OCI-LY3 (cell line): Measurements from ENCODE around the gene CMTR1.

Source experiments
- H2AFZ ChIP-seq: fragments of 200-600, 300-600 bp; shearing (Covaris generic); 2 replicates; pipeline ENCODE4 v1.6.0; 2014; ENCODE audit warnings: antibody characterized with exemption, low read depth, low read length
- H3K27ac ChIP-seq: fragments of 200-600, 300-600 bp; sonication (generic); 2 replicates; pipeline ENCODE4 v1.5.1; 2014; ENCODE audit warnings: mild to moderate bottlenecking, low read length, moderate library complexity, mixed read lengths
- H3K27me3 ChIP-seq: fragments of 200-600, 300-600 bp; sonication (generic); 2 replicates; pipeline ENCODE4 v1.6.1; 2014; ENCODE audit warnings: low read depth, low read length, mixed read lengths
- H3K36me3 ChIP-seq: fragments of 200-600, 300-600 bp; sonication (generic); replicated peaks from 2 replicates; pipeline ENCODE3; 2014; ENCODE audit warnings: low read depth, low read length, mixed read lengths
- H3K4me1 ChIP-seq: fragments of 300-600, 200-600 bp; sonication (generic); 2 replicates; pipeline ENCODE4 v1.6.1; 2014; ENCODE audit warnings: low read length, mixed read lengths
- H3K4me2 ChIP-seq: fragments of 200-600, 300-600 bp; sonication (generic); 2 replicates; pipeline ENCODE4 v1.6.1; 2014; ENCODE audit warnings: low read length, mixed read lengths
- H3K4me3 ChIP-seq: fragments of 300-600, 200-600 bp; sonication (generic); 2 replicates; pipeline ENCODE4 v1.5.1; 2014; ENCODE audit warnings: antibody characterized with exemption, mild to moderate bottlenecking, low read length, moderate library complexity
- H3K79me2 ChIP-seq: fragments of 300-600, 200-600 bp; shearing (Covaris generic); 2 replicates; pipeline ENCODE4 v1.6.1; 2014; ENCODE audit warnings: mild to moderate bottlenecking, low read length, mixed read lengths
- H3K9ac ChIP-seq: fragments of 300-600, 200-600 bp; shearing (Covaris generic); 2 replicates; pipeline ENCODE4 v1.6.0; 2014; ENCODE audit warnings: mild to moderate bottlenecking, low read length, moderate library complexity
- H3K9me3 ChIP-seq: fragments of 200-600, 300-600 bp; shearing (Covaris generic); 2 replicates; pipeline ENCODE4 v1.6.1; 2014; ENCODE audit warnings: low read length, mixed read lengths; ENCODE audit not compliant: insufficient read depth
- H4K20me1 ChIP-seq: fragments of 200-600, 300-600 bp; sonication (generic); 2 replicates; pipeline ENCODE4 v1.6.1; 2016; ENCODE audit warnings: low read length, mixed read lengths; ENCODE audit not compliant: insufficient read depth
- EZH2phosphoT487 ChIP-seq: fragments of 200-600 bp; shearing (Covaris generic); IDR thresholded peaks from 2 replicates; pipeline ENCODE4 v1.6.1; 2018; ENCODE audit warnings: antibody characterized with exemption, mixed run types, low read depth
- TF ChIP-seq, protein P1 (sequence below): fragments of 200-600, 300-600 bp; sonication (generic); IDR thresholded peaks from 2 replicates; pipeline ENCODE4 v1.5.1; 2014; ENCODE audit warnings: antibody characterized with exemption, low read length, low read depth

The CMTR1 gene

DNA sequence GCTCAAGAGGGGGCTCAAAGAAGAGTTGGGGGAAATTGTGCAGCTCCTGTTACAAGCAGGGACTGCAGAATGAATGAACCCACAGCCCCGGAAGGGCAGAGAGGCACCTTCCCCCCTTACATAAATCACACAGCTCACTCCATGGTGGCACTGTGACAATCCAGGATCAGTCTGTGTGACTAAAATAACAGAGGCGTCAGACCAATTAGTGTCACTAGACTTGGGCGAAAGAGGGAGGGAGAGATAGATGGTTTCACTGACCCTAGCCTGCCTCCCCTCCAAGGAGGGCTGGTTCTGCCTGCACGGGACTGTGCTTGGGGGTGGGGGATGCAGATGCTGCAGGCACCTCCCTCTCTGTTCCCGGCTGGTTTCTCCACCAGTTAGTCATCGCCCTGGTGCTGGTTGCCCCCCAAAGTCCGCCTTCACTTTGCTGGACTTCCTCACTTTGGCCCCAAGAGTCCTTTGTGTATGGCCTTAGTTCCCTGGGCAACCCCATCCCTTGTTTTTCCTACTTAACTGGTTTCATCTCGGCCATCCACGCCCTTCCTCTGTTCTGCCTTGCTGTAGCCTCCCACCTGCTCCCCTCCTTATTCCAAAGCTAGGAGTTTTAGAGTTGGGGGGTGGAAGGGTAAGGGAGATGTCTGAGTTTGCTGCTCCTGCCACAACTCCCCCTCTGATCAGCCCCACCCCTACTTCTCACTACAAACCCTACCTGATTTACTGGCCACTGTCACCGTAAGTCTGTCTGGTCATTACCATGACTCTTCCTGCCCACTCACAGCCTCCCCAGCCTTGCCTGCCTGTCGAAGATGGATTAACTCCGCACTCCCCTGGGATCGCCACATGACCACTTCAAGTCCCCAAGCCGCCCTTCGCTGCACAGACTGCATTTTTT is 48.9 kb downstream of the CMTR1 start:
- Histone ChIP-seq H3K4me2 (no peak overlapping the region), H3K9me3 (no peaks in the 10 kb centered on the region), H3K79me2 (no peaks in the 10 kb centered on the region), H3K4me3 (no peak overlapping the region), H3K36me3 (peaks cover 50% of the 10 kb centered on the region), H3K4me1 (no peaks in the 10 kb centered on the region), H4K20me1 (no peaks in the 10 kb centered on the region), H3K9ac (no peak overlapping the region), H3K27me3 (no peaks in the 10 kb centered on the region), H2AFZ (no peak overlapping the region), H3K27ac (no peak overlapping the region)
- no peak for TF ChIP-seq EZH2phosphoT487
- TF ChIP-seq, protein P1, sequence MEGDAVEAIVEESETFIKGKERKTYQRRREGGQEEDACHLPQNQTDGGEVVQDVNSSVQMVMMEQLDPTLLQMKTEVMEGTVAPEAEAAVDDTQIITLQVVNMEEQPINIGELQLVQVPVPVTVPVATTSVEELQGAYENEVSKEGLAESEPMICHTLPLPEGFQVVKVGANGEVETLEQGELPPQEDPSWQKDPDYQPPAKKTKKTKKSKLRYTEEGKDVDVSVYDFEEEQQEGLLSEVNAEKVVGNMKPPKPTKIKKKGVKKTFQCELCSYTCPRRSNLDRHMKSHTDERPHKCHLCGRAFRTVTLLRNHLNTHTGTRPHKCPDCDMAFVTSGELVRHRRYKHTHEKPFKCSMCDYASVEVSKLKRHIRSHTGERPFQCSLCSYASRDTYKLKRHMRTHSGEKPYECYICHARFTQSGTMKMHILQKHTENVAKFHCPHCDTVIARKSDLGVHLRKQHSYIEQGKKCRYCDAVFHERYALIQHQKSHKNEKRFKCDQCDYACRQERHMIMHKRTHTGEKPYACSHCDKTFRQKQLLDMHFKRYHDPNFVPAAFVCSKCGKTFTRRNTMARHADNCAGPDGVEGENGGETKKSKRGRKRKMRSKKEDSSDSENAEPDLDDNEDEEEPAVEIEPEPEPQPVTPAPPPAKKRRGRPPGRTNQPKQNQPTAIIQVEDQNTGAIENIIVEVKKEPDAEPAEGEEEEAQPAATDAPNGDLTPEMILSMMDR = no peak

DNA sequence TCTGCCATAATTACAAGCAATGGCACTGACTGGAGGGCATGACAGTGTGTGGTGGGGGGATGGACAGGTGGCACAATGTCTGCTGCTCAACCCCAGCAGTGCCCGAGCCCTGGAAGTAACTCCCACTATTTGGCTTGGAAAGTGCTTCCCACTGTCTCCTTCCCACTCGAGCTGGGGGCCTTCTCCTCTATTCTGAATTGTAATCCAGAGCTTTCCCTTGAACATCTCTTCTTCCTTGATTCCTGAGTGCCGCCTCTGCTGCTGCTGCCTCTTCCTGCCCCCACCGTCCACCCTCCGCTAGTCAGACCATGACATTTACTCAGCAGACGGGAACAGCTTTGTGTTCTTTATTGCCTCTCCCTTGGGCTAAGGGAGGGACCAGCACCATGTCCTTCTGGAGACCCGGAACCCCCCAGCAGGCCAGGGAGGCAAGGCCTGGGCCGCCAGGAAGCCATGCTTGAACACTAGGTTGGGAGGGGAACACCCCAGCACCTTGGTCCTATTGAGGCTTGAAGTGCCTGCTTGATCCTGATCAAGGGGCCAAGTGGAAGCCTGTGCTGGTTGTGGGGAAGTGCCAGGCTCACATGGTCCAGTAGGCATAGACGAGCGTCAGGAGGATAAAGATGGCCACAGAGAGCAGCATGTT is 49.7 kb downstream of the CMTR1 start:
- H3K4me2 ChIP-seq = no peak overlapping the region
- no peak overlapping the region for H2AFZ ChIP-seq
- H3K27ac ChIP-seq = no peak overlapping the region
- H3K79me2 ChIP-seq = no peaks in the 10 kb centered on the region
- no peaks in the 10 kb centered on the region for H3K9me3 ChIP-seq
- H3K4me1 ChIP-seq = no peaks in the 10 kb centered on the region
- no peaks in the 10 kb centered on the region for H3K27me3 ChIP-seq
- TF ChIP-seq, protein P1 = no peak
- no peak for TF ChIP-seq EZH2phosphoT487
- H3K9ac ChIP-seq = no peak overlapping the region
- no peak overlapping the region for H3K4me3 ChIP-seq
- peaks cover 45% of the 10 kb centered on the region for H3K36me3 ChIP-seq
- H4K20me1 ChIP-seq = peaks cover under 1% of the 10 kb centered on the region; the same call in 1 of the 2 replicates

DNA sequence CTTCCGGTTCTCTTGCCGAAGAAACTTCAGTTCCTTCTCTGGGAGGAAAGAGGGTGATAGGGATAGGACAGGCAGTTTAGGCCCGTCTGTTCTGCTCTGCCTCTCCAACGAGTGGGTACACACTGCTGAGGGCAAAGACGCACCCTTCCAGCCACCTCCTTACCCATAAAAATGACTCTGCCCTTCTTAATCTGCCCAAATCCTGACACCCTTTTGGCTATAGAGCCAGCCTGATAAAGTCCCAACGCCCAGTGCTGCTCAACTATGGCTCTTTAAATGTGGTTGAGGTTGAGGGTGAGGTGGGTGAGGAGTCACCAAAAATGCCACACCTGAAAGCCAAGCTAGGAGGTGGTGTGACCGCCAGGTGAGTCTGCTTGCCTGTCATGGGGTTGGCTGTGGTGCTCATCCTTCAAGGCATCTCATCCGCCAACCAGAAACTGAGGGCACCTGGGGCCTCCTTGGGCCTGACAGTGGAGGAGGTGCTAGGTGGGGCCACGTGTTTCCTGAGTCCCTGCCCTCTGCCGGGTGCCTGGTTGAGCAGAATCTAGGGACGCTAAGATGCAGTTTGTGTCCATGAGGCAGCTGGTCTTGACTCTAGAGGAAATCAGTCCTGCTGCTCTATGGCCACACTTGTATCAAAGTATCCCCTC is 50.4 kb downstream of the CMTR1 start:
- Histone ChIP-seq H3K9me3 (no peaks in the 10 kb centered on the region), H3K79me2 (no peaks in the 10 kb centered on the region), H3K4me3 (no peak overlapping the region), H3K27ac (no peak overlapping the region), H3K4me1 (no peaks in the 10 kb centered on the region), H3K9ac (no peak overlapping the region), H3K36me3 (peaks cover 39% of the 10 kb centered on the region), H4K20me1 (peaks cover 7% of the 10 kb centered on the region; the same call in 1 of the 2 replicates), H3K27me3 (no peaks in the 10 kb centered on the region), H3K4me2 (no peak overlapping the region), H2AFZ (no peak overlapping the region)
- TF ChIP-seq EZH2phosphoT487 = no peak
- TF ChIP-seq, protein P1 = no peak
